ENCODE measurements around the gene DRD4. TPM values are rescaled to one million over a fixed set of nuclear protein-coding genes. Genes with fewer than 3 reads are reported as not detected.

The DRD4 gene
- total and polyA plus RNA-seq, 4 donors, result 1.3 to 3.4 (median 2.1) TPM; not detected in 1

- H3K27me3 ChIP-seq (ENCODE audit: control insufficient read depth in 1 of 2, insufficient read depth in 2 of 2, low read length in 1 of 2), result no peaks in the 10 kb centered on the region
- H3K36me3 ChIP-seq (ENCODE audit: control insufficient read depth in 1 of 2, insufficient read depth in 2 of 2, low read length in 1 of 2), result no peaks in the 10 kb centered on the region
- H3K4me3 ChIP-seq (ENCODE audit: low read length in 2 of 2), result no peak overlapping the region
- H3K27ac ChIP-seq (ENCODE audit: low read depth in 1 of 2, low read length in 2 of 2), result no peak overlapping the region
- no peaks in the 10 kb centered on the region for H3K9me3 ChIP-seq (ENCODE audit: control insufficient read depth, low read length)
- no peaks in the 10 kb centered on the region for H3K4me1 ChIP-seq (ENCODE audit: control insufficient read depth in 1 of 2, insufficient read depth in 2 of 2, low read length in 2 of 2)
- ATAC-seq (ENCODE audit: low FRiP score) (no peak), DNase-seq (no peak)
- intact Hi-C loops (cut with DNase I), result no loop called here
- 92% methylated on average over 24 of the region's 24 CpGs for WGBS, 2 donors
These were observed 18.0 kb upstream of the DRD4 start for GRCh38 chr11:618856-619627.

DNA sequence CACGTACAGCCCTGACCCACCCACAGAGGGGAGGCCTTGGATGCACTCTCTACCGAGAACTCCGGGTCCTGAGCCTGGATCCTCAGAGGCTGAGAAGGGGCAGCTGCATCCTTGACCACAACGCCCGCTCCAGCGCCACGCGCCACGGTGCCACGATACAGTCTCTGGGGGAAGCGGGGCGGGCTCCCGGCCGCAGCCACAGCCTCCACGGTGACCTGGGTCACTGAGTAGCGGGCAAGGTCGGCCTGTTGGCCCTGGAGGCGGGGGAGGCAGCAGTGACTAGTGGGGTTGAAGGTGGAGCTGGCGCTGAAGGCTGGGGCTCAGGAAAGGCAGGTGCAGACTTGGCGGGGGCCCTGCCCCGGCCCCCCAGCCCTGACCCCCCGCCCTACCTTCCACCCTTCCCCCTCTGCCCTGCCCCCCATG, 17.4 kb upstream of the DRD4 start:
- no peak for ATAC-seq (ENCODE audit: low FRiP score)
- intact Hi-C loops (cut with DNase I), result no loop called here
- H3K4me1 ChIP-seq (ENCODE audit: control insufficient read depth in 1 of 2, insufficient read depth in 2 of 2, low read length in 2 of 2), result no peaks in the 10 kb centered on the region
- no peaks in the 10 kb centered on the region for H3K27me3 ChIP-seq (ENCODE audit: control insufficient read depth in 1 of 2, insufficient read depth in 2 of 2, low read length in 1 of 2)
- H3K9me3 ChIP-seq (ENCODE audit: control insufficient read depth, low read length), result no peaks in the 10 kb centered on the region
- no peak for DNase-seq
- 94 to 95% methylated on average over 18 to 22 of the region's 22 CpGs for WGBS, 2 donors
- no peak overlapping the region for H3K4me3 ChIP-seq (ENCODE audit: low read length in 2 of 2)
- H3K36me3 ChIP-seq (ENCODE audit: control insufficient read depth in 1 of 2, insufficient read depth in 2 of 2, low read length in 1 of 2), result no peaks in the 10 kb centered on the region
- no peak overlapping the region for H3K27ac ChIP-seq (ENCODE audit: low read depth in 1 of 2, low read length in 2 of 2)

GRCh38 chr11:620201-620600, 16.9 kb upstream of the DRD4 start:
- intact Hi-C loops (cut with DNase I), result no loop called here
- H3K27me3 ChIP-seq (ENCODE audit: control insufficient read depth in 1 of 2, insufficient read depth in 2 of 2, low read length in 1 of 2), result no peaks in the 10 kb centered on the region
- H3K4me3 ChIP-seq (ENCODE audit: low read length in 2 of 2), result no peak overlapping the region
- no peak for ATAC-seq (ENCODE audit: low FRiP score)
- no peak for DNase-seq
- no peaks in the 10 kb centered on the region for H3K36me3 ChIP-seq (ENCODE audit: control insufficient read depth in 1 of 2, insufficient read depth in 2 of 2, low read length in 1 of 2)
- no peak overlapping the region for H3K27ac ChIP-seq (ENCODE audit: low read depth in 1 of 2, low read length in 2 of 2)
- H3K9me3 ChIP-seq (ENCODE audit: control insufficient read depth, low read length), result no peaks in the 10 kb centered on the region
- WGBS, 2 donors, result 96 to 97% methylated on average over 13 of the region's 13 CpGs
- H3K4me1 ChIP-seq (ENCODE audit: control insufficient read depth in 1 of 2, insufficient read depth in 2 of 2, low read length in 2 of 2), result no peaks in the 10 kb centered on the region

DNA sequence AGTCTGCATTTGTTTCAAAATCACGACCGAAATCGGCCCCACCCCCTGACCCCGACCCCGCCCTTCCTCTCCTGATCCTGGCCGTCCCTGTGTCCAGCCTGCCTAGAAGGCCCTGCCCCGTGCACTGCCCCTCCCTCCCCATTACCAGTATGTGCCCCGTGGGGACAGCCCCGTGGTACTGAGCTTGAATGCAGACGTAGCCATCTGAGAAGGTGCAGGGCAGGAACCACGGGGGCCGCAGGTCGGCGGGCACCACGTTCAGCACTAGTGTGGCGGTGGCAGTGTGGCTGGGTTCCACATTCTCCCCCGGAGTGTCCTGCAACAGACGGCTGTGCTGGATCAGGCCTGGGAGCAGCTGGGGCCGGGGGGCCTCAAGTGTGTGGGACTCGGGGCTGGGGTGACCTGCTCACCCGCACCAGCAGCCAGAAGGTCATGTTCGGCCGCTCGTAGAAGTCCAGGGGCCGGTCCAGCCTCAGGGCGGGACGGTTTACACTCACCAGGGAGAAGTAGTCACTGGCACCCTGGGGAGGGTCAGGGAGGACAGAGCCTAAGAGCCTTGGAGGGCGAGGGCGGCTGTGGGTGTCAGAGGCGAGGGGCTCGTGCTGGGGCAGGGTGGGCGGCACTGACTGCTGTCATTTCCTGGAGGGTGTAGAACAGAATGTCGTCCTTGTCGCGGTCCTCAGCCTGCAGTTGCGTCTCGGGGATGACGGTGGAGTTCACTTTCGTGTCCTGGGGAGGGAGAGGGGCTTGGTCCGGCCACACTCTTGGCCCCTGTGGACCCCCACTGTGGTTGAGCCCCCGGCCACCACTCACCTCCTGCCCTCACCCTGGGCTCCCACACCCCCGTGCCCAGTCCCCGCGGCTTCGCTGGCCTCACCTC, 15.9 kb upstream of the DRD4 start:
- DNase-seq (no peak), ATAC-seq (ENCODE audit: low FRiP score) (no peak)
- H3K36me3 ChIP-seq (ENCODE audit: control insufficient read depth in 1 of 2, insufficient read depth in 2 of 2, low read length in 1 of 2), result no peaks in the 10 kb centered on the region
- no peak overlapping the region for H3K4me3 ChIP-seq (ENCODE audit: low read length in 2 of 2)
- no peaks in the 10 kb centered on the region for H3K27me3 ChIP-seq (ENCODE audit: control insufficient read depth in 1 of 2, insufficient read depth in 2 of 2, low read length in 1 of 2)
- WGBS, 2 donors, result 80 to 82% methylated on average over 45 of the region's 45 CpGs
- H3K27ac ChIP-seq (ENCODE audit: low read depth in 1 of 2, low read length in 2 of 2), result no peak overlapping the region
- no peaks in the 10 kb centered on the region for H3K4me1 ChIP-seq (ENCODE audit: control insufficient read depth in 1 of 2, insufficient read depth in 2 of 2, low read length in 2 of 2)
- intact Hi-C loops (cut with DNase I), result no loop called here
- no peaks in the 10 kb centered on the region for H3K9me3 ChIP-seq (ENCODE audit: control insufficient read depth, low read length)

GRCh38 chr11:621838-622237, 15.2 kb upstream of the DRD4 start:
- Histone ChIP-seq H3K4me1 (ENCODE audit: control insufficient read depth in 1 of 2, insufficient read depth in 2 of 2, low read length in 2 of 2) (no peaks in the 10 kb centered on the region), H3K36me3 (ENCODE audit: control insufficient read depth in 1 of 2, insufficient read depth in 2 of 2, low read length in 1 of 2) (no peaks in the 10 kb centered on the region), H3K27me3 (ENCODE audit: control insufficient read depth in 1 of 2, insufficient read depth in 2 of 2, low read length in 1 of 2) (no peaks in the 10 kb centered on the region), H3K4me3 (ENCODE audit: low read length in 2 of 2) (no peak overlapping the region), H3K9me3 (ENCODE audit: control insufficient read depth, low read length) (no peaks in the 10 kb centered on the region), H3K27ac (ENCODE audit: low read depth in 1 of 2, low read length in 2 of 2) (no peak overlapping the region)
- ATAC-seq (ENCODE audit: low FRiP score) (no peak), DNase-seq (no peak)
- WGBS, 2 donors, result 86 to 91% methylated on average over 27 of the region's 27 CpGs
- intact Hi-C loops (cut with DNase I), result no loop called here

GRCh38 chr11:623349-623869, 13.7 kb upstream of the DRD4 start:
- Histone ChIP-seq H3K4me1 (ENCODE audit: control insufficient read depth in 1 of 2, insufficient read depth in 2 of 2, low read length in 2 of 2) (no peaks in the 10 kb centered on the region), H3K4me3 (ENCODE audit: low read length in 2 of 2) (no peak overlapping the region), H3K36me3 (ENCODE audit: control insufficient read depth in 1 of 2, insufficient read depth in 2 of 2, low read length in 1 of 2) (no peaks in the 10 kb centered on the region), H3K27ac (ENCODE audit: low read depth in 1 of 2, low read length in 2 of 2) (no peak overlapping the region), H3K9me3 (ENCODE audit: control insufficient read depth, low read length) (no peaks in the 10 kb centered on the region), H3K27me3 (ENCODE audit: control insufficient read depth in 1 of 2, insufficient read depth in 2 of 2, low read length in 1 of 2) (no peaks in the 10 kb centered on the region)
- 81 to 84% methylated on average over 15 of the region's 15 CpGs for WGBS, 2 donors
- ATAC-seq (ENCODE audit: low FRiP score), result no peak
- intact Hi-C loops (cut with DNase I), result no loop called here
- no peak for DNase-seq

DNA sequence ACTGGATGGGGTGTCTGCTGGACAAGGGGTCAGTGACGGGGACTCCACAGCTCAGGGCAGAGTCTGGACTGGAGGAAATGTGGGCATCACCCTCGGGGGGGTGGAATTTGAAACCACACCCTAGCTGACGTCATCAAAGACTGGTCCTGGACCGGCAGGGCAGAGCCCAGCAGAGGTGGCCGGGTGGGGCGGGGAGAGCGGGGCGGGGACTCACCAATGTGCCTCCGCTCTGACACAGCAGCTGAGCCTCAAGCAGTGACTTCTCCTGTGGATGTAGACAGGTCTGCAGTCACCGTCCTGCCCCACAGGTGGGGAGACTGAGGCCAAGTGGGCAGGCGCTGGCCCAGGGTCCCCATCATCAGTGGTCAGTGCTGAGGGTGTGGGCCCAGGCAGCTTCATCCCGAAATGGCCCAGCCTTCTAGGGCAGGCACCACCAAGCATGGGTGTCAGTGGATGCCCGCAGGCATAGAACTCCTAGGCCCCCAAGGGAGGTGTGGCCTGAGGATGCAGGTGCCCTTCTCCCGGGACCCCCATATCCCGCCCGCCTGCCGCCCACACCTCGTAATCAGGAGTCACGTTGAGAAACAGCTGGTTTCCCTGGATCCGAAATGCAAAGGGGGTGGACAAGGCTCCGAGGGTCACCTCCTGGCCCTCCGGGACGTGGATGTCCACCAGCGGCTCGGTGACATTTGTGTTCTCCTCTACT, 12.9 kb upstream of the DRD4 start:
- ATAC-seq (ENCODE audit: low FRiP score), result no peak
- WGBS, 2 donors, result 86 to 87% methylated on average over 25 of the region's 25 CpGs
- intact Hi-C loops (cut with DNase I), result no loop called here
- Histone ChIP-seq H3K36me3 (ENCODE audit: control insufficient read depth in 1 of 2, insufficient read depth in 2 of 2, low read length in 1 of 2) (no peaks in the 10 kb centered on the region), H3K4me3 (ENCODE audit: low read length in 2 of 2) (no peak overlapping the region), H3K27me3 (ENCODE audit: control insufficient read depth in 1 of 2, insufficient read depth in 2 of 2, low read length in 1 of 2) (no peaks in the 10 kb centered on the region), H3K27ac (ENCODE audit: low read depth in 1 of 2, low read length in 2 of 2) (no peak overlapping the region), H3K9me3 (ENCODE audit: control insufficient read depth, low read length) (no peaks in the 10 kb centered on the region), H3K4me1 (ENCODE audit: control insufficient read depth in 1 of 2, insufficient read depth in 2 of 2, low read length in 2 of 2) (no peaks in the 10 kb centered on the region)
- no peak for DNase-seq

GRCh38 chr11:624705-625635, 12.1 kb upstream of the DRD4 start, which contains the start of gene CDHR5:
Gene CDHR5 (minus strand): TSS chr11:624955. CDS start chr11:624902, 53 bp downstream.
- ATAC-seq (ENCODE audit: low FRiP score), result no peak

More at GRCh38 chr11:624705-625635, 12.1 kb upstream of the DRD4 start, which contains the start of gene CDHR5:
- Histone ChIP-seq H3K9me3 (ENCODE audit: control insufficient read depth, low read length) (no peaks in the 10 kb centered on the region), H3K27ac (ENCODE audit: low read depth in 1 of 2, low read length in 2 of 2) (no peak within 1 kb of the TSS), H3K36me3 (ENCODE audit: control insufficient read depth in 1 of 2, insufficient read depth in 2 of 2, low read length in 1 of 2) (no peaks in the 10 kb centered on the region), H3K4me3 (ENCODE audit: low read length in 2 of 2) (no peak within 1 kb of the TSS), H3K27me3 (ENCODE audit: control insufficient read depth in 1 of 2, insufficient read depth in 2 of 2, low read length in 1 of 2) (no peaks in the 10 kb centered on the region), H3K4me1 (ENCODE audit: control insufficient read depth in 1 of 2, insufficient read depth in 2 of 2, low read length in 2 of 2) (no peaks in the 10 kb centered on the region)
- no peak for DNase-seq
- intact Hi-C loops (cut with DNase I), result no loop called here
- 82 to 83% methylated on average over 33 of the region's 33 CpGs for WGBS, 2 donors
